HG03025 (cell line): ENCODE data around the gene PGR.

ENCODE experiments used
- ATAC-seq: cut with Tn5 transposase; IDR thresholded peaks from one replicate; pipeline ENCODE4 v1.9.1; 2021; ENCODE audit warnings: mild to moderate bottlenecking, moderate library complexity; ENCODE audit not compliant: unreplicated experiment, low FRiP score

PGR gene

GRCh38 chr11:101129203-101129943 lies at the start of gene PGR:
TSS of gene PGR (minus strand) at chr11:101129813. CDS start at chr11:101129070, 743 bp downstream.
- no peak for ATAC-seq

GRCh38 chr11:101176381-101176780 lies 46.8 kb upstream of the PGR start:
- no peak for ATAC-seq

- no peak for ATAC-seq
Observed at GRCh38 chr11:101169944-101170343, 40.3 kb upstream of the PGR start.

- no peak for ATAC-seq
Observed at GRCh38 chr11:101166038-101166437, 36.4 kb upstream of the PGR start.

- no peak for ATAC-seq
Observed at GRCh38 chr11:101158119-101158518, 28.5 kb upstream of the PGR start.

- ATAC-seq: no peak
Observed at GRCh38 chr11:101138245-101138930, 8.8 kb upstream of the PGR start.

- no peak for ATAC-seq
Observed at GRCh38 chr11:101133190-101133589, 3.6 kb upstream of the PGR start.

GRCh38 chr11:101128571-101129202 lies 926 bp downstream of the PGR start:
- no peak for ATAC-seq

- no peak for ATAC-seq
Observed at GRCh38 chr11:101127699-101128570, 1.7 kb downstream of the PGR start.

GRCh38 chr11:101127197-101127698 lies 2.4 kb downstream of the PGR start:
- no peak for ATAC-seq

- no peak for ATAC-seq
Observed at GRCh38 chr11:101126551-101127196, 2.9 kb downstream of the PGR start.

- ATAC-seq: no peak
Observed at GRCh38 chr11:101115671-101116160, 13.9 kb downstream of the PGR start.

GRCh38 chr11:101113540-101113939 lies 16.1 kb downstream of the PGR start:
- no peak for ATAC-seq

- ATAC-seq: no peak
Observed at GRCh38 chr11:101104716-101105115, 24.9 kb downstream of the PGR start.

- no peak for ATAC-seq
Observed at GRCh38 chr11:101103433-101103832, 26.2 kb downstream of the PGR start.

GRCh38 chr11:101100601-101101000 lies 29.0 kb downstream of the PGR start:
- no peak for ATAC-seq

- ATAC-seq: no peak
Observed at GRCh38 chr11:101096036-101096704, 33.4 kb downstream of the PGR start.

GRCh38 chr11:101091781-101092180 lies 37.8 kb downstream of the PGR start:
- ATAC-seq: no peak

GRCh38 chr11:101090679-101091270 lies 38.8 kb downstream of the PGR start:
- ATAC-seq: no peak
